ENCODE measurements around the gene MMD2.

- no peak for TF ChIP-seq EZH2 (optimal IDR thresholded peaks at IDR 0.05; ENCODE audit: low read depth, low read length)
- TF ChIP-seq CTCF (IDR thresholded peaks at IDR 0.05; ENCODE audit: low read length): peak; percentile 74
- TF ChIP-seq EZH2phosphoT487 (IDR thresholded peaks at IDR 0.05; ENCODE audit: low read length): no peak
These were observed 14.8 kb upstream of the MMD2 start for GRCh38 chr7:4973728-4974198.
